H9 (cell line): ENCODE data around the gene WRAP53. TPM values are rescaled to one million over a fixed set of nuclear protein-coding genes. Genes with fewer than 3 reads are reported as not detected.

ENCODE experiments used
- DNase-seq: peaks from one replicate; pipeline ENCODE4 v3.0.0-alpha.2; 2017
- H2AFZ ChIP-seq: one replicate; pipeline ENCODE4 v1.6.1; 2013; ENCODE audit warnings: mild to moderate bottlenecking, low read length, control low read depth, moderate library complexity
- H2AK5ac ChIP-seq: 2 replicates; pipeline ENCODE4 v1.6.1; 2013; ENCODE audit warnings: low read length, control low read depth, mixed read lengths; ENCODE audit not compliant: insufficient read length
- H2BK120ac ChIP-seq: one replicate; pipeline ENCODE4 v1.6.1; 2013; ENCODE audit warnings: low read depth, mild to moderate bottlenecking, low read length, control low read depth, inconsistent platforms; ENCODE audit not compliant: poor library complexity, severe bottlenecking
- H2BK12ac ChIP-seq: 2 replicates; pipeline ENCODE4 v1.6.1; 2013; ENCODE audit warnings: low read length, control low read depth, mixed read lengths, low read depth; ENCODE audit not compliant: insufficient read length
- H2BK15ac ChIP-seq: 2 replicates; pipeline ENCODE4 v1.6.1; 2013; ENCODE audit warnings: low read depth, low read length, control low read depth
- H2BK20ac ChIP-seq: one replicate; pipeline ENCODE4 v1.6.1; 2013; ENCODE audit warnings: low read depth, mild to moderate bottlenecking, low read length, control low read depth, inconsistent platforms; ENCODE audit not compliant: poor library complexity, severe bottlenecking
- H2BK5ac ChIP-seq: 2 replicates; pipeline ENCODE4 v1.6.1; 2013; ENCODE audit warnings: low read length, control low read depth, mixed read lengths; ENCODE audit not compliant: insufficient read length
- H3K14ac ChIP-seq: 2 replicates; pipeline ENCODE4 v1.6.1; 2013; ENCODE audit warnings: low read length, control low read depth; ENCODE audit not compliant: insufficient read depth
- H3K18ac ChIP-seq: 2 replicates; pipeline ENCODE4 v1.6.1; 2013; ENCODE audit warnings: low read depth, mild to moderate bottlenecking, mixed read lengths, low read length, control low read depth; ENCODE audit not compliant: insufficient read length
- H3K23ac ChIP-seq: 2 replicates; pipeline ENCODE4 v1.6.1; 2013; ENCODE audit warnings: low read length, control low read depth, mixed read lengths, low read depth; ENCODE audit not compliant: insufficient read length
- H3K23me2 ChIP-seq: 2 replicates; pipeline ENCODE4 v1.6.1; 2013; ENCODE audit warnings: low read depth, mild to moderate bottlenecking, mixed read lengths, low read length, control low read depth; ENCODE audit not compliant: insufficient read length, poor library complexity, severe bottlenecking
- H3K27ac ChIP-seq: 2 replicates; pipeline ENCODE4 v1.5.1; 2013; ENCODE audit warnings: low read length, control low read depth, mixed read lengths, low read depth; ENCODE audit not compliant: insufficient read length
- H3K27me3 ChIP-seq: 2 replicates; pipeline ENCODE4 v1.6.1; 2013; ENCODE audit warnings: low read length, control low read depth, inconsistent platforms; ENCODE audit not compliant: insufficient read depth
- H3K4ac ChIP-seq: 2 replicates; pipeline ENCODE4 v1.6.1; 2013; ENCODE audit warnings: low read depth, mild to moderate bottlenecking, control low read depth, inconsistent platforms, low read length, moderate library complexity
- H3K4me1 ChIP-seq: 2 replicates; pipeline ENCODE4 v1.6.1; 2013; ENCODE audit warnings: low read length, control low read depth, inconsistent platforms; ENCODE audit not compliant: insufficient read depth
- H3K4me2 ChIP-seq: 2 replicates; pipeline ENCODE4 v1.6.1; 2013; ENCODE audit warnings: low read length, control low read depth, mixed read lengths; ENCODE audit not compliant: insufficient read length, insufficient read depth
- H3K56ac ChIP-seq: 2 replicates; pipeline ENCODE4 v1.6.1; 2013; ENCODE audit warnings: low read depth, mild to moderate bottlenecking, mixed read lengths, low read length, control low read depth; ENCODE audit not compliant: insufficient read length
- H3K79me1 ChIP-seq: 2 replicates; pipeline ENCODE4 v1.6.1; 2013; ENCODE audit warnings: low read depth, mild to moderate bottlenecking, moderate library complexity, low read length, control low read depth, inconsistent platforms; ENCODE audit not compliant: insufficient read depth, poor library complexity, severe bottlenecking
- H3K79me2 ChIP-seq: 2 replicates; pipeline ENCODE4 v1.6.1; 2013; ENCODE audit warnings: low read length, control low read depth, inconsistent platforms; ENCODE audit not compliant: insufficient read depth
- H3K9ac ChIP-seq: 2 replicates; pipeline ENCODE4 v1.6.1; 2013; ENCODE audit warnings: low read length, control low read depth, mixed read lengths; ENCODE audit not compliant: insufficient read length; ENCODE audit errors: extremely low read depth
- H3K9me3 ChIP-seq: one replicate; pipeline ENCODE4 v1.6.1; 2013; ENCODE audit warnings: low read depth, low read length, inconsistent platforms; ENCODE audit not compliant: control insufficient read depth
- H3T11ph ChIP-seq: one replicate; pipeline ENCODE4 v1.6.1; 2013; ENCODE audit warnings: mild to moderate bottlenecking, low read length, control low read depth, inconsistent platforms
- H4K20me1 ChIP-seq: one replicate; pipeline ENCODE4 v1.6.1; 2013; ENCODE audit not compliant: control insufficient read depth, insufficient read length, insufficient read depth
- H4K5ac ChIP-seq: 2 replicates; pipeline ENCODE4 v1.6.1; 2013; ENCODE audit warnings: low read depth, mild to moderate bottlenecking, mixed read lengths, low read length, control low read depth; ENCODE audit not compliant: insufficient read length
- H4K8ac ChIP-seq: replicated peaks from 2 replicates; pipeline ENCODE4 v1.6.1; 2013; ENCODE audit warnings: low read length, control low read depth, mixed read lengths, low read depth; ENCODE audit not compliant: insufficient read length
- H4K91ac ChIP-seq: 2 replicates; pipeline ENCODE4 v1.6.1; 2013; ENCODE audit warnings: low read depth, mild to moderate bottlenecking, moderate library complexity, mixed read lengths, low read length, control low read depth; ENCODE audit not compliant: insufficient read length
- H3K27ac Mint-ChIP-seq, 3 experiments: 2 replicates in 2 of 3; 3 replicates in 1 of 3; pipeline ENCODE4 v1.8.0; 2020 to 2021; ENCODE audit warnings: mixed read lengths in 3 of 3, mild to moderate bottlenecking in 1 of 3, moderate library complexity in 1 of 3
- H3K27me3 Mint-ChIP-seq: 2 replicates; pipeline ENCODE4 v1.8.0; 2021; ENCODE audit warnings: low read depth, mild to moderate bottlenecking, moderate library complexity, mixed read lengths
- H3K36me3 Mint-ChIP-seq, 3 experiments: 2 replicates in 2 of 3; 3 replicates in 1 of 3; pipeline ENCODE4 v1.8.0; 2020 to 2021; ENCODE audit warnings: low read depth in 3 of 3, mixed read lengths in 3 of 3; ENCODE audit not compliant: insufficient read depth in 1 of 3
- H3K4me1 Mint-ChIP-seq, 2 experiments: 2 replicates each; pipeline ENCODE4 v1.8.0; 2020; ENCODE audit warnings: mixed read lengths in 2 of 2
- H3K4me3 Mint-ChIP-seq, 2 experiments: 2 replicates in 1 of 2; 3 replicates in 1 of 2; pipeline ENCODE4 v1.8.0; 2020 to 2021; ENCODE audit warnings: mild to moderate bottlenecking in 2 of 2, mixed read lengths in 2 of 2, moderate library complexity in 1 of 2
- H3K9me3 Mint-ChIP-seq, 2 experiments: 2 replicates in 1 of 2; 3 replicates in 1 of 2; pipeline ENCODE4 v1.8.0; 2020; ENCODE audit warnings: mild to moderate bottlenecking in 2 of 2, mixed read lengths in 2 of 2, moderate library complexity in 1 of 2
- CTCF ChIP-seq: fragments of 200-600 bp; sonication (generic); conservative IDR thresholded peaks from 3 replicates; pipeline ENCODE4 v1.8.0; 2021; ENCODE audit warnings: antibody characterized with exemption, mild to moderate bottlenecking
- WGBS: extraction: QIAGEN DNeasy Blood & Tissue Kit; methylation state at CpG from one replicate; pipeline ENCODE4 v1.1.7; 2013; ENCODE audit warnings: missing lambda C conversion rate, low lambda C conversion rate, mixed read lengths; ENCODE audit not compliant: insufficient read length; ENCODE audit errors: extremely low coverage; 5-methylcytosine and 5-hydroxymethylcytosine counted together
- total RNA-seq: library from RNA; stranded (reverse); gene quantifications from 2 replicates; pipeline ENCODE4 v1.2.1, GENCODE V29; 2021

WRAP53 gene
- total RNA-seq, 1 experiment from 2014 or later = 27.0 TPM

GRCh38 chr17:7684851-7685532 lies 3.3 kb upstream of the WRAP53 start:
- no peak overlapping the region for H2BK12ac ChIP-seq
- H3K9me3 ChIP-seq = no peaks in the 10 kb centered on the region
- H3K27me3 ChIP-seq = no peaks in the 10 kb centered on the region
- H3K56ac ChIP-seq = peak overlapping the region; percentile 93
- H3K9ac ChIP-seq = peak overlapping the region; percentile 98
- H4K20me1 ChIP-seq = no peaks in the 10 kb centered on the region
- H3K27ac ChIP-seq = peak overlapping the region; percentile 90
- no peak overlapping the region for H3T11ph ChIP-seq
- peak overlapping the region; percentile 100 for H3K27ac Mint-ChIP-seq
- no peak for DNase-seq
- H2AFZ ChIP-seq = no peak overlapping the region
- peaks cover 29% of the 10 kb centered on the region for H3K79me2 ChIP-seq
- peak overlapping the region; percentile 66; the same call in 1 of the 2 replicates for H3K4ac ChIP-seq
- H4K8ac ChIP-seq = no peak overlapping the region
- H2BK5ac ChIP-seq = no peak overlapping the region
- H4K91ac ChIP-seq = no peak overlapping the region
- H2BK120ac ChIP-seq = no peak overlapping the region
- no peak overlapping the region for H2BK20ac ChIP-seq
- H3K18ac ChIP-seq = no peak overlapping the region
- WGBS = no CpG with 5 or more reads among the region's 15 CpGs
- H3K23me2 ChIP-seq = peaks cover 18% of the 10 kb centered on the region
- no peak overlapping the region for H3K14ac ChIP-seq
- H3K4me3 Mint-ChIP-seq = peak overlapping the region; percentile 94 to 97
- H3K4me1 Mint-ChIP-seq = peaks cover 23 to 31% of the 10 kb centered on the region in 2 experiments
- H3K27me3 Mint-ChIP-seq = no peaks in the 10 kb centered on the region
- no peaks in the 10 kb centered on the region for H3K79me1 ChIP-seq
- no peak overlapping the region for H4K5ac ChIP-seq
- H3K23ac ChIP-seq = no peak overlapping the region
- peaks cover 12 to 33% (median 25%) of the 10 kb centered on the region in 3 experiments for H3K36me3 Mint-ChIP-seq
- peak overlapping the region; percentile 66 for H3K4me2 ChIP-seq
- H2BK15ac ChIP-seq = no peak overlapping the region
- no peaks in the 10 kb centered on the region; the same call in 1 of the 2 replicates for H3K4me1 ChIP-seq
- no peak overlapping the region for H2AK5ac ChIP-seq
- TF ChIP-seq CTCF = no peak
- H3K9me3 Mint-ChIP-seq = no peaks in the 10 kb centered on the region; a peak in 1 of 5 replicates
